GM18873 (cell line): ENCODE measurements around the gene FAM9A.

ENCODE experiments used
- ATAC-seq: cut with Tn5 transposase; IDR thresholded peaks from one replicate; pipeline ENCODE4 v1.9.1; 2021; ENCODE audit warnings: mild to moderate bottlenecking, moderate library complexity, moderate number of reproducible peaks; ENCODE audit not compliant: unreplicated experiment, low FRiP score

FAM9A gene

GRCh38 chrX:8801041-8801599, at the start of gene FAM9A:
TSS of gene FAM9A (minus strand) at chrX:8801383. CDS start at chrX:8800171, 1,212 bp downstream.
- no peak for ATAC-seq

DNA sequence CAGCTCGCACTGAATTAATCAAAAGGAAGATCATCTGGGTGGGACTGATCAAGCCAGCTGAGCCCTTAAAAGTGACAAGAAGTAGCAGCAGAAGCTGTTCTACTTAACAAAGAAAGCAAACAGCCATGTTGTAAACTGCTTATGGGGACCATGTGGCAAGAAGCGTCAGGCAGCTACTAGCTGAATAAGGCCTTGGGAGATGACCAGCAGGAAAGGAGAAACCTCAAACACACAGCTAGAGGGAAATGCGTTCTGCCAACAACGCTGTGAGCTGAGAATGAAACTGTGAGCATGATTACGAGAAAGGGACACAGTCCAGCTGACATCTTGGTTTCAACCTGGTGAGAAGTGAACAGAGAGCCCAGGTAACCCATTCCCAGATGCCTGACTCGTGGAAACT, 49.3 kb upstream of the FAM9A start:
- ATAC-seq = no peak

- no peak for ATAC-seq
These were observed 48.8 kb upstream of the FAM9A start for GRCh38 chrX:8849945-8850344.

GRCh38 chrX:8849458-8849857, 48.3 kb upstream of the FAM9A start:
- ATAC-seq = no peak

- no peak for ATAC-seq
These were observed 47.7 kb upstream of the FAM9A start for GRCh38 chrX:8848911-8849310.

GRCh38 chrX:8848441-8848840, 47.3 kb upstream of the FAM9A start:
- ATAC-seq = no peak

DNA sequence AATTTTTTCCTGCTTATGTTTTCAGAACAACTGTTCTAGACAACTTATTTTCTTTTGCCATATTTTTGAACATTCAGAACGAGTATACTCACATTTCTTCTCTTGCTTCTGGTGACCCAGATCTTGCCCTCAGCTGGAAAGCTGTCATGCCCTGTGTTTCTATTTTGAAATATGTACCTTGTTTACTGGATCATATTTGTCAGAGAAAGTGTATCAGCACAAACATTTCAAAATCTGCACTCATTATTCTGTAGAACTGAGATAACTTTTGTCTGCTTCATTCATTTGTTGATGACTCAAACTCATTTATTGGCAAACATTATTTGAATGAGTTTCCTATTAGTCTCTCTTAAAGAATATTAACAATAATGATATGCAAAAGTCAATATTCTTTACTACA, 46.2 kb upstream of the FAM9A start:
- ATAC-seq = no peak

- no peak for ATAC-seq
These were observed 45.1 kb upstream of the FAM9A start for GRCh38 chrX:8846266-8846665.

DNA sequence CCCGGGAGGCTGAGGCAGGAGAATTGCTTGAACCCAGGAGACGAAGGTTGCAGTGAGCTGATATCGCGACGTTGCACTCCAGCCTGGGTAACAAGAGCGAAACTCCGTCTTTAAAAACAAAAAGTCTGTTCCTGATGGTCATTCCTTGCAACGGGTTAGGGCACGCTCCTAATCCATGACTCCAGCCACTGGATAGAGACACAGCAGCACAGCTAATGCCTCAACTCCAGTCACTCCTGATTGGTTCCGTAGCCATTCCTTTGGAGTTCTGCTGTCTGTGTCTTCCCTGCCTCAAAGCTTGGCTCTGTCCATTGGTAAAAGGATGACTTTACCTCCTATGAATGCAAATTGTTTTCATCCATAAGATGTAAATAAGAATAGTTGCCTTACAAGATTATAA, 44.3 kb upstream of the FAM9A start:
- no peak for ATAC-seq

GRCh38 chrX:8845060-8845459, 43.9 kb upstream of the FAM9A start:
- no peak for ATAC-seq

DNA sequence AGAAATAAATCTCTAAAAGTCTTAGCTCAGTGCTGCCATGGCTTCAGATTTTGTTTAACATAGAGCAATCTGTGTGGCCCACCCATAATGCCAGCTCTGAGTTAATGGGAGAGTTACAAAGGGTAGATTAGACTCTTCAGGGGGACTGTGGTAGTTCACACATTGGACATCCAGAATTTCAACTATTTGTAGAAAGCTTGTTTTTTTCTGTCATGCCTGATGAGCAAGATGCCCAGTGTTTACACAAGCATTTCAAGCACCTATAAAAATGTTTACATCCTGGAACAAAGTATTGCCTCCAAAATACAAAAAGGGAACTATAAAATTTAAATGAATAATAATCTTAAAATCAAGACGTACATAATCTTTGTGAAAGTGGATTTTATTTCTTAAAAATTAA, 43.0 kb upstream of the FAM9A start:
- no peak for ATAC-seq

GRCh38 chrX:8841911-8842310, 40.7 kb upstream of the FAM9A start:
- ATAC-seq = no peak

GRCh38 chrX:8834392-8834791, 33.2 kb upstream of the FAM9A start:
- ATAC-seq = no peak

- ATAC-seq = no peak
These were observed 31.6 kb upstream of the FAM9A start for GRCh38 chrX:8832582-8833378.

DNA sequence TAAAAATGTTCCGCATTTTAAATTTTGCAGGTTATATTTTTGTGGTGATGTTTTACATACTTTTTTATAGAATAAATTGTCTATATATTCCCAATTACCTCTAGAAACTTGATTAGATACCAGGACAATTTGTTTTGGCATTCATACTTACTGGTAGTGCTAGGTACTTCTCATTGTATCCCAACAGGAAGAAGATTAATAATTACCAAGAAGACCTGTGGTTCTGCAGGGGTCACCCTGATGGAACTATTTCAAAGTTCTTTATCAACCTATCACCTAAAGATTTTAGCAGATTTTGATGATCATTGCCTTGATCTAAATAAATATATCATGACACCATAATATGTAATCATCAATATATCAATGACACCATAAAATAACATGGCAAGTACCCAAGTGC, 22.5 kb upstream of the FAM9A start:
- no peak for ATAC-seq

GRCh38 chrX:8822002-8822401, 20.8 kb upstream of the FAM9A start:
- no peak for ATAC-seq

GRCh38 chrX:8820910-8821527, 19.8 kb upstream of the FAM9A start:
- ATAC-seq = no peak

DNA sequence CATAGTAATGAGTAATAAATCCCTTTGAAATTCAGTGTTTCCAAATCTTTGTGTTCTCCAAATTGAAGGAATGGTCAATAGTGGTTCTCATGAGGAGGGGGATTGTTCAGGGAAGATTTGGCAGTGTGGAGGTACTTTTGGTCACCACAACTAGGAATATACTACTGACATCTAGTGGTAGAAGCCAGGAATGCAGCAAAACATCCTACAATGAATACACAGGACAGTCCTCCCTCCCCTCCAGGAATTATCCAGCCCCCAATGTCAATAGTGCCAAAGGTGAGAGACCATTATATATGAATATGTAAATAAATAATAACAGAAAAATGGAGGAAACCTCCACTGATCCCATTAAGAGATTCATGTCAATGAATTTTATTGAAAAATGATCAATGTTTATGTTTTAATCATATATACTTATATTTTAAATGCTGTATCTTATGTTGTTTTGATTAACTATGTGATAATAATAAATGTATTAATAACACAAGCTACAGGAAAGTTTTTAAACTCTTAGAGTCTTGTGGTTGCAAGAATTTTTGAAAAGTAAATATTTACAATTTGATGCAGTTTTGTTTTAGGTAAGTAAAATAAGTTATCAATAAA, 14.4 kb upstream of the FAM9A start:
- ATAC-seq = no peak

- ATAC-seq = no peak
These were observed 11.9 kb upstream of the FAM9A start for GRCh38 chrX:8813036-8813435.

GRCh38 chrX:8811611-8812010, 10.4 kb upstream of the FAM9A start:
- ATAC-seq = no peak

GRCh38 chrX:8808661-8809060, 7.5 kb upstream of the FAM9A start:
- ATAC-seq = no peak
